Measurements from ENCODE around the gene KLF9.

GRCh38 chr9:70412832-70413463 is 1.5 kb downstream of the KLF9 start:
- no peak for TF ChIP-seq POLR2A (IDR thresholded peaks at IDR 0.05; ENCODE audit: extremely low read depth, insufficient read length)
- no peak for TF ChIP-seq CTCF (IDR thresholded peaks at IDR 0.05; ENCODE audit: low read depth, low read length)
